Skeletal muscle cell (primary cell): ENCODE data around the gene NEIL1.
A peak's percentile ranks its signal among the peaks of the same experiment; 100 is the strongest.

Experiments
- DNase-seq: peaks from one replicate; pipeline ENCODE4 v3.0.0-alpha.2; 2010; ENCODE audit warnings: low read depth
- H3K4me3 ChIP-seq: 2 replicates; pipeline ENCODE4 v1.5.1; 2011; ENCODE audit warnings: low read depth, mild to moderate bottlenecking, control low read depth, low read length, moderate library complexity

The NEIL1 gene

GRCh38 chr15:75353604-75354003, 6.8 kb downstream of the NEIL1 start:
- no peak overlapping the region for H3K4me3 ChIP-seq
- no peak for DNase-seq

- H3K4me3 ChIP-seq: no peak overlapping the region
- DNase-seq: no peak
Observed at GRCh38 chr15:75354454-75354853, 7.6 kb downstream of the NEIL1 start.

- no peak for DNase-seq
- no peak overlapping the region for H3K4me3 ChIP-seq
Observed at GRCh38 chr15:75355369-75355768, 8.5 kb downstream of the NEIL1 start.

- DNase-seq: no peak
- H3K4me3 ChIP-seq: no peak overlapping the region
Observed at GRCh38 chr15:75356006-75356405, 9.2 kb downstream of the NEIL1 start.

- DNase-seq: no peak
- H3K4me3 ChIP-seq: no peak overlapping the region
Observed at GRCh38 chr15:75356517-75356916, 9.7 kb downstream of the NEIL1 start.

- no peak for DNase-seq
Observed at GRCh38 chr15:75357976-75358673, 11.3 kb downstream of the NEIL1 start.

GRCh38 chr15:75358771-75359536, 12.1 kb downstream of the NEIL1 start:
- no peak for DNase-seq
- H3K4me3 ChIP-seq: no peak overlapping the region

More at GRCh38 chr15:75357976-75358673, 11.3 kb downstream of the NEIL1 start:
- no peak overlapping the region for H3K4me3 ChIP-seq

GRCh38 chr15:75359537-75360250, 12.9 kb downstream of the NEIL1 start:
- DNase-seq: no peak
- no peak overlapping the region for H3K4me3 ChIP-seq

GRCh38 chr15:75360391-75360790, 13.6 kb downstream of the NEIL1 start:
- no peak overlapping the region for H3K4me3 ChIP-seq
- DNase-seq: no peak

- DNase-seq: no peak
- H3K4me3 ChIP-seq: no peak overlapping the region
Observed at GRCh38 chr15:75360856-75361255, 14.0 kb downstream of the NEIL1 start.

- H3K4me3 ChIP-seq: no peak overlapping the region
Observed at GRCh38 chr15:75361361-75361988, 14.6 kb downstream of the NEIL1 start.

GRCh38 chr15:75361989-75362641, 15.3 kb downstream of the NEIL1 start:
- DNase-seq: no peak
- no peak overlapping the region for H3K4me3 ChIP-seq

More at GRCh38 chr15:75361361-75361988, 14.6 kb downstream of the NEIL1 start:
- no peak for DNase-seq

- no peak overlapping the region for H3K4me3 ChIP-seq
Observed at GRCh38 chr15:75362642-75363249, 15.9 kb downstream of the NEIL1 start.

GRCh38 chr15:75363786-75364185, 16.9 kb downstream of the NEIL1 start:
- no peak for DNase-seq

More at GRCh38 chr15:75362642-75363249, 15.9 kb downstream of the NEIL1 start:
- DNase-seq: no peak

GRCh38 chr15:75364881-75365280, 18.0 kb downstream of the NEIL1 start:
- H3K4me3 ChIP-seq: no peak overlapping the region
- no peak for DNase-seq

More at GRCh38 chr15:75363786-75364185, 16.9 kb downstream of the NEIL1 start:
- H3K4me3 ChIP-seq: no peak overlapping the region

- no peak for DNase-seq
- no peak overlapping the region for H3K4me3 ChIP-seq
Observed at GRCh38 chr15:75366163-75366562, 19.3 kb downstream of the NEIL1 start.

- DNase-seq: no peak
- no peak overlapping the region for H3K4me3 ChIP-seq
Observed at GRCh38 chr15:75367006-75367405, 20.2 kb downstream of the NEIL1 start.

- H3K4me3 ChIP-seq: peak overlapping the region; percentile 96
- DNase-seq: no peak
Observed at GRCh38 chr15:75367406-75367912, 20.6 kb downstream of the NEIL1 start.
